GM12875 (cell line): ENCODE measurements around the gene IGFBP6.
A peak's percentile ranks its signal among the peaks of the same experiment; 100 is the strongest.

Experiments used
- H3K4me3 ChIP-seq: one replicate; pipeline ENCODE4 v1.5.1; 2011; ENCODE audit warnings: low read depth, low read length, control low read depth
- CTCF ChIP-seq: IDR thresholded peaks from 2 replicates; pipeline ENCODE4 v1.5.1; 2011; ENCODE audit warnings: low read depth, mild to moderate bottlenecking, control low read depth, inconsistent platforms, low read length, moderate library complexity, borderline replicate concordance; ENCODE audit not compliant: insufficient read depth

The IGFBP6 gene

GRCh38 chr12:53064613-53065436 is 32.6 kb upstream of the IGFBP6 start:
- H3K4me3 ChIP-seq: no peak overlapping the region
- TF ChIP-seq CTCF: no peak

- H3K4me3 ChIP-seq: no peak overlapping the region
- no peak for TF ChIP-seq CTCF
Observed at GRCh38 chr12:53065470-53065869, 32.0 kb upstream of the IGFBP6 start.

- no peak overlapping the region for H3K4me3 ChIP-seq
- TF ChIP-seq CTCF: peak; percentile 88
Observed at GRCh38 chr12:53065975-53066931, 31.2 kb upstream of the IGFBP6 start.

- no peak overlapping the region for H3K4me3 ChIP-seq
- TF ChIP-seq CTCF: no peak
Observed at GRCh38 chr12:53067074-53067992, 30.1 kb upstream of the IGFBP6 start.

- TF ChIP-seq CTCF: no peak
- H3K4me3 ChIP-seq: no peak overlapping the region
Observed at GRCh38 chr12:53067993-53068770, 29.3 kb upstream of the IGFBP6 start.
